HL-60 (cell line): Measurements from ENCODE around the gene CARS2.

Experiments used
- DNase-seq, 2 experiments: peaks; one replicate each; pipeline ENCODE4 v3.0.0-alpha.2; 2010 to 2020; ENCODE audit warnings: low read depth in 1 of 2, low spot score in 1 of 2
- H3K27ac ChIP-seq: fragments of 250-450 bp; sonication (Bioruptor Pico); replicated peaks from 2 replicates; pipeline ENCODE4 v1.5.1; 2020; ENCODE audit warnings: mild to moderate bottlenecking, moderate library complexity
- H3K27me3 ChIP-seq: fragments of 250-450 bp; sonication (Bioruptor Pico); 2 replicates; pipeline ENCODE4 v1.5.1; 2021; ENCODE audit warnings: mild to moderate bottlenecking, moderate library complexity; ENCODE audit not compliant: insufficient read depth, poor library complexity, severe bottlenecking
- H3K4me3 ChIP-seq: replicated peaks from 2 replicates; pipeline ENCODE4 v1.5.1; 2011; ENCODE audit warnings: mild to moderate bottlenecking, control low read depth, low read length; ENCODE audit not compliant: insufficient read depth
- CTCF ChIP-seq: IDR thresholded peaks from one replicate; pipeline ENCODE4 v1.5.1; 2011; ENCODE audit warnings: low read length, control low read depth, inconsistent platforms; ENCODE audit not compliant: insufficient read depth
- GABPA ChIP-seq: IDR thresholded peaks from 2 replicates; pipeline ENCODE4 v1.6.1; 2012; ENCODE audit warnings: low read depth
- POLR2AphosphoS5 ChIP-seq: IDR thresholded peaks from 2 replicates; pipeline ENCODE4 v1.6.1; 2012; ENCODE audit warnings: low read depth
- REST ChIP-seq: IDR thresholded peaks from 2 replicates; pipeline ENCODE4 v1.6.1; 2012; ENCODE audit warnings: low read depth; ENCODE audit not compliant: insufficient replicate concordance
- SPI1 ChIP-seq: IDR thresholded peaks from 2 replicates; pipeline ENCODE4 v1.6.1; 2012; ENCODE audit warnings: low read depth, mild to moderate bottlenecking, borderline replicate concordance

Gene CARS2

GRCh38 chr13:110719036-110719710 is 13.3 kb upstream of the CARS2 start:
- DNase-seq: no peak
- TF ChIP-seq REST (no peak), CTCF (no peak), SPI1 (no peak), GABPA (no peak), POLR2AphosphoS5 (no peak)
- H3K27ac ChIP-seq: no peak overlapping the region
- no peaks in the 10 kb centered on the region for H3K27me3 ChIP-seq
- H3K4me3 ChIP-seq: no peak overlapping the region

GRCh38 chr13:110716247-110716515 is 10.3 kb upstream of the CARS2 start:
- H3K4me3 ChIP-seq: peak overlapping the region; percentile 93
- H3K27ac ChIP-seq: peak overlapping the region; percentile 75
- no peak for TF ChIP-seq REST
- TF ChIP-seq GABPA: no peak
- TF ChIP-seq CTCF: no peak
- TF ChIP-seq SPI1: no peak
- no peak for TF ChIP-seq POLR2AphosphoS5
- DNase-seq: peak in 1 of 2 experiments; percentile 62
- H3K27me3 ChIP-seq: no peaks in the 10 kb centered on the region

- 0 out of 2 replicates have a peak, but pooled peaks have one; percentile 44 for TF ChIP-seq GABPA
- peak; percentile 5; the same call in 1 of the 2 replicates for TF ChIP-seq SPI1
- TF ChIP-seq REST: no peak
- Histone ChIP-seq H3K27ac (peak overlapping the region; percentile 85), H3K27me3 (no peaks in the 10 kb centered on the region), H3K4me3 (peak overlapping the region; percentile 93)
- DNase-seq: peak; percentile 92 to 100
These were observed 9.7 kb upstream of the CARS2 start for GRCh38 chr13:110715395-110716246.
